GM23338 (cell line): ENCODE results near the gene AMBRA1.

ENCODE experiments used
- CREB1 ChIP-seq: fragments of 250-450 bp; sonication (Bioruptor Pico); IDR thresholded peaks from 2 replicates; pipeline ENCODE4 v1.5.0; 2020; ENCODE audit warnings: low read depth, mild to moderate bottlenecking, moderate library complexity
- CTCF ChIP-seq, 2 experiments: fragments of 200-600 bp in 1 of 2; sonication (generic) in 1 of 2; conservative IDR thresholded peaks; 2 replicates each; pipeline versions ENCODE4 v1.5.1 to v1.6.1; 2016 to 2017; ENCODE audit warnings: antibody characterized with exemption in 2 of 2, low read depth in 2 of 2, mild to moderate bottlenecking in 2 of 2, moderate library complexity in 1 of 2
- EZH2 ChIP-seq: fragments of 200-600 bp; sonication (generic); IDR thresholded peaks from one replicate; pipeline ENCODE4 v1.8.0; 2017; ENCODE audit warnings: antibody characterized with exemption, mild to moderate bottlenecking, low read depth; ENCODE audit not compliant: unreplicated experiment
- EZH2phosphoT487 ChIP-seq: fragments of 200-600 bp; sonication (generic); IDR thresholded peaks from one replicate; pipeline ENCODE4 v1.8.1; 2018; ENCODE audit warnings: antibody characterized with exemption; ENCODE audit not compliant: unreplicated experiment
- JUNB ChIP-seq: IDR thresholded peaks from one replicate; pipeline ENCODE4 v1.6.1; 2016; ENCODE audit warnings: antibody characterized with exemption; ENCODE audit not compliant: unreplicated experiment
- NANOG ChIP-seq: IDR thresholded peaks from 2 replicates; pipeline ENCODE4 v1.6.1; 2016; ENCODE audit warnings: antibody characterized with exemption, borderline replicate concordance
- POLR2AphosphoS5 ChIP-seq: IDR thresholded peaks from 2 replicates; pipeline ENCODE4 v1.6.1; 2016; ENCODE audit warnings: antibody characterized with exemption, low read depth
- REST ChIP-seq: IDR thresholded peaks from one replicate; pipeline ENCODE4 v1.6.1; 2018; ENCODE audit warnings: antibody characterized with exemption; ENCODE audit not compliant: unreplicated experiment
- ZNF114 ChIP-seq: fragments of 250-450 bp; sonication (Bioruptor Pico); IDR thresholded peaks from 2 replicates; pipeline ENCODE4 v1.5.0; 2020; ENCODE audit warnings: mild to moderate bottlenecking, moderate library complexity
- ZNF331 ChIP-seq: fragments of 250-450 bp; sonication (Bioruptor Pico); IDR thresholded peaks from 2 replicates; pipeline ENCODE4 v1.5.0; 2020; ENCODE audit warnings: low read depth, mild to moderate bottlenecking, moderate library complexity
- ZNF462 ChIP-seq: fragments of 250-450 bp; sonication (Bioruptor Pico); IDR thresholded peaks from 2 replicates; pipeline ENCODE4 v1.5.0; 2020; ENCODE audit warnings: mild to moderate bottlenecking, moderate library complexity

GRCh38 chr11:46385169-46386004, 208.4 kb downstream of the AMBRA1 start:
- TF ChIP-seq REST: no peak
- TF ChIP-seq CTCF (conservative IDR thresholded peaks at IDR 0.05; ENCODE audit: low read depth in 2 of 2): no peak
- TF ChIP-seq POLR2AphosphoS5: no peak
- no peak for TF ChIP-seq ZNF331 (CRISPR knock-in tag)
- no peak for TF ChIP-seq CREB1
- TF ChIP-seq EZH2: no peak
- TF ChIP-seq JUNB: no peak
- no peak for TF ChIP-seq EZH2phosphoT487
- no peak for TF ChIP-seq NANOG
- no peak for TF ChIP-seq ZNF114 (CRISPR knock-in tag)
- no peak for TF ChIP-seq ZNF462 (CRISPR knock-in tag)
